Fibroblast of skin of back (primary cell): ENCODE data around the gene ZNF853. TPM values are rescaled to one million over a fixed set of nuclear protein-coding genes. Genes with fewer than 3 reads are reported as not detected.
"Not testable (repeated sequence)": the region's sequence is repeated elsewhere in the genome, so short reads cannot be mapped to it uniquely, and the experiment has no call there.

ENCODE experiments used
- DNase-seq: peaks from one replicate; pipeline ENCODE4 v3.0.0-alpha.2; 2013
- polyA plus RNA-seq, 2 experiments: library from polyadenylated mRNA; unstranded; fragments of 120-200 nt; gene quantifications; one replicate each; pipeline ENCODE4 v1.2.1, GENCODE V29; 2013; ENCODE audit not compliant: insufficient read length in 2 of 2

ZNF853 gene
- polyA plus RNA-seq (2013, experiment 1 of 2; ENCODE audit: insufficient read length) = 3.8 TPM
- polyA plus RNA-seq (2013, experiment 2 of 2; ENCODE audit: insufficient read length) = 6.9 TPM

DNA sequence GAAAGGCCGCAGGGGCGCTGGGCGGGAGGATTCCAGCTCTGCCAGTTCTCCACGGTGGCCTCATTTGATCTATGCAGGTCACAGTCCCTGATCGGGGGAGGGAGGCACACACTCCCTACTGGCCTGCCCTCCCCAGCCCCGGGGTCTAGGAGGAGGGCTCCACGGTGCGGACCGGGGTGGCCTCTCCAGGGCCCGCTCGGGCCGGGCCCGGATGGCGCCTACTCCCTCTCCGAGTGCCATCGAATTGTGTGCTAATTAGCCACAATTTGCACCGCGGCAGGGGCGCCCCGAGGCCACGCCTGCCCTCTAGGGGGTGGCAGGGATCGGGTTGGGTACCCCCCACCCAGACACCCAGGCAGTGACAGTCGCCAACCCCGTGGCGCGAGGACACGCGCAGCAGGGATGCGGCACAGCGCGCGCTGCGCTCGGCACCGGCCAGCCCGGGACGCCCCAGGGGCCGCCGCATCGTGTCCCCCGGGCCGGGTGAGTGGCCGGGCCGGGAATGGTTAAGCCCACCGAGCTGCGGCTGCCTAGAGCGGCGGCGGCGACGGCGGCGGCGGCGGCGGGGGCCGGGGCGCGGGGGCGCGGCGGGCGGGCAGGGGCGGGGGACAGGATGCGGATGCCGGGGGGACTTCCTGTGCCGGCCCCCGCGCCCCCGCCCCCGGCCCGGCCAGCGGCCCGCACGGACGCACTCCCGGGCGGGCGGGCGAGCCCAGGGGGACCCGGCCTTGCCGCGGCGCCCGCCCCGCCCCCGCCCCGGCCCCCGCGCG lies at the start of gene ZNF853:
Gene ZNF853 (plus strand): TSS at position 658 of the 770 bp plus-strand sequence. CDS start 565 bp downstream, outside the sequence.
- no peak for DNase-seq

DNA sequence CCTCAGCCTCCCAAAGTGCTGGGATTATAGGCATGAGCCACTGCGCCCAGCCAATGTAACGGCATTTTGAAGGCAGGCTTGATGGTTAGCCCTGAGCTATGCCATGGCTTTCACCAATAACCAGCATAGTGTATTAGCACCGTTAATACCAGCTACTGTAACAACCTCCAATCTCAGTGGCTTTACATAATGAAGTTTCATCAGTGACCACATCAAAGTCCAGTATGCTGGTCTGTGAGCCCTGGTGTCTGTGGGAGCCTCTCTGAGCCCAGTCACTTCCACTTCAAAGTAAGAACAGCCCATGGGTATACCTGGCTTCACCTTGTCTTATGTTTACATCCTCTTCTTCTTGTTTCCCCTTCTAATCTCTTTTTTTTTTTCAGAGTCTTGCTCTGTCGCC lies 49.8 kb upstream of the ZNF853 start:
- DNase-seq = no peak

DNA sequence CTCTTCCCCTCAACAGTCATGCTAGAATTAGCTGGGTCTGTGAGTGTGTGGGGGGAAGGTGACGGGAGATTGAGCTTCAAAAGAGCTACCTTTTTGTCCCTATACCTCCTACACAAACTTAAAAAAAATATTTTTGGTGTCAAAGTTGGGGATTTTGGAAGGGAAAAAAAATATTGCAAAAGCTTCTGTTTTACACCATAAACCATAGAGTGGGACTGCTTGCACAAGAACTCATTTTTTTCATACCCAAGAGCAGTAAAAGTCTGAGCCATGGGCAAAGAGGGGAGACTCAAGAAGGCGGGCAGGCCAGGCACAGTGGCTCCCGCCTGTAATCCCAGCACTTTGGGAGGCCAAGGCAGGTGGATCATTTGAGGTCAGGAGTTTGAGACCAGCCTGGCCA lies 47.5 kb upstream of the ZNF853 start:
- DNase-seq = no peak

DNA sequence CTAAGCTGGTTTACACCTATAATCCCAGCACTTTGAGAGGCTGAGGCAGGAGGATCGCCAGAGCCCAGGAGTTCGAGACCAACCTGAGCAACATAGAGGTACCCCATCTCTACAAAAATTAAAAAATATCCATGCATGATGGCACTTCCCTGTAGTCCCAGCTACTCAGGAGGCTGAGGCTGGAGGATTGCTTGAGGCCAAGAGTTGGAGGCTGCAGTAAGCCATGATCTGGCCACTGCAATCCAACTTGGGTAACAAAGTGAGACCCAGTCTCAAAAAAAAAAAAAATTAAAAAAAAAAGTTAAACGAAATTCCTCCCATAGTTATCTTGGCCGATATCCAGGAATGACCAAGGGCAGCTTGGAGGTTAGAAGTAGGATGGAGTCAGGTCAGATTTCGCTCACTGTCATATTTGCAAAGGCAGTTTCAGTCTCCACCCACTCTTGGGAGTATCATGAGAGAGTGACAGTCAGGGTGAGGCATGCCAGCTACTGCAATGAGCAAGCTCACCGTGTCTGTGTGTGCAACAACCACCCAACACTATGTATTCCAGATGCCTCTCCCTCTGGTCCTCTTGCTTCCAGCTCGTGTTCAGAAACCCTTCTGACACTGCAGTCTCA lies 44.1 kb upstream of the ZNF853 start:
- peak; percentile 10 for DNase-seq

DNA sequence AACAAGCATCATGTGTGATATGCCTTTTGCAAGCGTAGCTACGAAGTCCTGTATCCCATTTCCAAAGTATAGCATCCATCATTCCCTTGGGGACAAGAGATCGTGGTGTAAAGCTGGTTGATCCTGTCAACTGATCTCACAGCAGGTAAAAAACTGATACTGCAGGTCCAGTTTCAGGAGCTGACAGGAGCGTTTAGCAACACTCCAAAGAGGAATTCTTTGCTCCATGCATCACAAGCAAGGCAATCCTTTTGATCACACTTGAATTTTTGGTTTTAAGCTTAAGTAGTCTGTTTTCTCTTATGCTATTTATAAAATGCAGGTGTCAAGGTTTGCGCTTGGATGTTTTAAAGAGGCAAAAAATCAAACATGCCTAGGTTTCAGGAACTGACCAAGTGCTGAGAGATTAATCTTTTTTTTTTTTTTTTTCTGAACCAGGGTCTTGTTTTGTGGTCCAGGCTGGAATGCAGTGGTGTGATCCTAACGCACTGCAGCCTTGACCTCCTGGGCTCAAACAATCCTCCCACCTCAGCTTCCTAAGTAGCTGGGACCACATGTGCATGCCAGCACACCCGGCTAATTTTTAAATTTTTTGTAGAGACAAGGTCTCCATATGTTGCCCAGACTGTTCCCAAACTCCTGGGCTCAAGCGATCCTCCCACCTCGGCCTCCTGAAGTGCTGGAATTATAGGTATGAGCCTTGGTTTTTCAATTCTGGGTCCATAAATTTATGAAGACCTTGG lies 40.0 kb upstream of the ZNF853 start:
- DNase-seq = no peak

DNA sequence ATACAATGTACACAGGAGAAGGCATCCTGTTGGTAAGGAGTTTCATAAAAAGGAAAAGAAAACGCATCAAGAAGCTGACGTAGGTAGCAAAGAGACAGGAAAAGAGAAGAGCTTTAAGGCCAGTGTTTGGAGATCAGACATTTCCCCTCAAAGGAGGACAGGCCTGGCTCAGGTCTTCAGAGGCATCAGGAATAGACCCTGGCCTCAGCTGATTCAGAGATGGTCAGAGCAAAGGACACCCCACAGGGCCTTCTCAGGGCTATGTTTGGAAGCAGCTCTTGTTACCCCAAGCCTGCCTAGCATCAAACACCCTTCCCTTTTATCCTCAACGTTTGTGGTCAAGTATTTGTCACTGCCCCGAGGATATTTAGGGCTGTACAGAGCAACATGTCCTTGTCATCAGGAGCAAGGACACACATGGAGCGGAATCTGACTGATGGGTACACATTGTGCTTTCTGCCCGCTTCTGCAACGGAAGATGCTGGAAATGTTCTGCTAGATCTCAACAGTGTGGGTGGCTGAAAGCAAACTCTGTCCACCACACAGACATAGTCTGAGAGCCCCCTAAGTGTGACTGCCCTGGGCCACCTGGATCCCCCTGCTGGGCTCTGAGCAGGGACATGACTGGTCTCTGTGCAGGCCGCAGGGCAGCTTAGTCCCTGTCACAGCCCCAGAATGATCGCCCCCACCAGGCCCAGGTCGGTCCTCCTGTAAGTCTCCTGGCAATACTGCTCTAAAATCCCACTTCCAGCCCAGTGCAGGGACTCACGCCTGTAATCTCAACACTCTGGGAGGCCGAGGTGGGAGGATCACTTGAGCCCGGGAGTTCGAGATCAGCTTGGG lies 39.2 kb upstream of the ZNF853 start:
- no peak for DNase-seq

DNA sequence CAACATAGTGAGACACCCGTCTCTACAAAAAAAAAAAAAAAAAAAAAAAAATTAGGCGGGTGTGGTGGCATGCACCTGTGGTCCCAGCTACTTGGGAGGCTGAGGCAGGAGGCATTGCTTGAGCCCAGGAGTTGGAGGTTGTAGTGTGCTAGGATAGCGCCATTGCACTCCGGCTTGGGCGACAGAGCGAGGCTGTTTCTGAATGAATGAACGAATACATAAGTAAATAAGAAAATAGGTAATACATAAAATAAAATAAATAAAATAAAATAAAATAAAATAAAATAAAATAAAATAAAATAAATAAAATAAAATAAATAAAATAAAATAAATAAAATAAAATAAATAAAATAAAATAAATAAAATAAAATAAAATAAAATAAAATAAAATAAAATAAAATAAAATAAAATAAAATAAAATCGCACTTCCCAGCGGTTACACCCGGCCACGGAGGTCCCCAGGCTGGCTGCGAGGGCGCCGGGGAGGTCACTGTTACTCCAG lies 38.5 kb upstream of the ZNF853 start:
- not testable (repeated sequence) for DNase-seq

DNA sequence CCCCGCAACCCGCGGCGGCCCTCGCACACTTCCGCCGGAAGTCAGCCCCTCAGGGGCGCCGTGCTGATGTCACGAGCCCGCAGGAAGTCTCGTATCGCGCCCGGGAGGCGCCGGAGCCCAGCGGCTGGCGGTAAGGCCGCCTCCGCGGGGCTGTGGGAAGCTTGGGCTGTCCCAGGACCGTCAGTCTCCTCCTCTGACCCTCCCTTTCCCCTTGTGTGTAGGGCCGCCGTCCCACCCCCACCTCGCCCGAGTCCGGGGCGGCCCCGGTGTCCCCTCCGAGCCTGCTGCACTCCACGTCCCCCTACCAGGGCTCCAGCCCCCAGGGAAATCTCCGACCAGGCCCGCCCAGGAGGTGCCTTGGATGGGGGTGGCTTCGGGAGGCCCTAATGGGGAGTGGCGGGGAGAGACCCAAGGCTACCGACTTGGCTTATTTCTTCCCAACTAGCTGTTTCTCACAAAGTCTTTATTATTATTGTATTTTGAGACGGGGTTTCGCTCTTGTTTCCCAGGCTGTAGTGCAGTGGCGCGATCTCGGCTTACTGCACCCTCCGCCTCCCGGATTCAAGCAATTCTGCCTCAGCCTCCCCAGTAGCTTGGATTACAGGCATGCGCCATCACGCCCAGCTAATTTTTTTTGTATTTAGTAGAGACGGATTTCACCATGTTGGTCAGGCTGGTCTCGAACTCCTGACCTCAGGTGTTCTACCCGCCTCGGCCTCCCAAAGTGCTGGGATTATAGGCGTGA lies 37.9 kb upstream of the ZNF853 start, which contains the start of gene ZDHHC4:
Gene ZDHHC4 (plus strand): TSS at position 86 of the 745 bp plus-strand sequence. CDS start 3,108 bp downstream, outside the sequence.
- peak; percentile 90 for DNase-seq

DNA sequence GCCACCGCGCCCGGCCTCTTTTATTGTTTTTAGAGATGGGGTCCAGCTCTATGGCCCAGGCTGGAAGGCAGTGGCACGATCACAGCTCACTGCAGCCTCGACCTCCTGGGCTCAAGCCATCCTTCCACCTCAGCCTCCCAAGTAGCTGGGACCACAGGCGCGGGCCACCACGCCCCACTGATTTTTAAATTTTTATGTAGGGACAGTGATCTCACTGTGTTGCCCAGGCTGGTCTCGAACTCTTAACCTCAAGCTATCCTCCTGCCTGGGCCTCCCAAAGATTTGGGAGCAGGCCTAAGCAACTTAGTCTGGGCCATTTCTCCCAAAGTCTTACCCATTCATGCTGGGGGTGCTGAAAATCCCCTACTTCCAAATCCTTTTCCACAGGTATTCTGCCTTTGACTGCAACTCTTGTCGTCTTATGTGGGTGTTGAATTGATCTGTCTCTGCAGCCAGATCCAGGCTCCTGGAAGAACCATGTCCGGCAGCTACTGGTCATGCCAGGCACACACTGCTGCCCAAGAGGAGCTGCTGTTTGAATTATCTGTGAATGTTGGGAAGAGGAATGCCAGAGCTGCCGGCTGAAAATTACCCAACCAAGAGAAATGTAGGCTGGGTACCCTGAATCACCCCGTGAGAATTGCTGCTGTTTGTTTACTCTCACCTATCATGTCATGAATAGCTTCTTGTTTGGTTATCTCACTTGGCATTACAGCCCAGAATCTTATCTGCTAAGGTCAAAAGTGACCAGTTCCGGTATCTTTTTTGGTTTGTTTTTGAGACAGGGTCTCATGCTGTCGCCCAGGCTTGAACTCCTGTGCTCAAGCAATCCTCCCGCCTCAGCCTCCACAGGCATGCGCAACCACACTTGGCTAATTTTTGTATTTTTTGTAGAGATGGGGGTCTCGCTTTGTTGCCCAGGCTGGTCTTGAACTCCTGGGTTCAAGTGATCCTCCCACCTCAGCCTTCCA lies 37.0 kb upstream of the ZNF853 start:
- DNase-seq = no peak

DNA sequence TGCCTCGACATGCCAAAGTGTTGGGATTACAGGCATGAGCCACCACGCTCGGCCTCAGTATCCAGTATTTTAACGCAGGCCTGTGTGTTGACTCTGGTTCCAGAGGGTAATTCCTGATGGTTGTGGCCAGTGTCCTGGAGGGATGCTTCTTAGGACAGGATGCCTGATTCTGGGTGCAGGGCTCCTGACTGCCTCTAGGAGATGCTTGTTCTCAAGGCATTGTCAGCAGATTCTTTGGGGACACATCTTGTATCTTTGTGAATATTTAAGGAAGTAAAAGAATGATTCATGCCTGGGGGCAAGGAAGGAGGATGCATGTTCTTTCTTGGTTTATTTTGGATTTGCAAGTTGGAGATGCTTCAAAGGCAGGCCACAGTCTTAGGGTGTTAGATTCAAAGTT lies 36.0 kb upstream of the ZNF853 start:
- DNase-seq = peak; percentile 36

DNA sequence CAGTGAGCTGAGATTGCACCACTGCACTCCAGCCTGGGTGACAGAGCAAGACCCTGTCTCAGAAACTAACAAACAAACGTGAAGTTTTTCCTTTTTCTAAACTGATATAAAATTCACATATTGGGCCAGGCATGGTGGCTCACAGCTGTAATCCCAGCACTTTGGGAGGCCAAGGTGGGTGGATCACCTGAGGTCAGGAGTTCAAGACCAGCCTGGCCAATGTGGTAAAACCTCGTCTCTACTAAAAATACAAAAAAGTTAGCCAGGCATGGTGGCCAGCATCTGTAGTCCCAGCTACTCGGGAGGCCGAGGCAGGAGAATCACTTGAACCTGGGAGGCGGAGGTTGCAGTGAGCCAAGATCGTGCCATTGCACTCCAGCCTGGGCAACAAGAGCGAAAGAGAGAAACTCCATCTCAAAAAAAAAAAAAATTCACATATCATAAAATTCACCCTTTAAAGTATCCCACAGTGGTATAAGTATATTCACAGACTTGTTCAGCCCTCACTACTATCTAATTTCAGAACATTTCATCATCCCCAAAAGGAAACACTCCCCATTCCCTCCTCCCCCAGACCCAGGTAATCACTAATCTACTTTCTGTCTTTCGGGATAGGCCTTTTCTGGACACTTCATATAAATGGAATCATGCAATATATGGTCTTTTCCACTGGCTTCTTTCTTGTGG lies 29.5 kb upstream of the ZNF853 start:
- not testable (repeated sequence) for DNase-seq

DNA sequence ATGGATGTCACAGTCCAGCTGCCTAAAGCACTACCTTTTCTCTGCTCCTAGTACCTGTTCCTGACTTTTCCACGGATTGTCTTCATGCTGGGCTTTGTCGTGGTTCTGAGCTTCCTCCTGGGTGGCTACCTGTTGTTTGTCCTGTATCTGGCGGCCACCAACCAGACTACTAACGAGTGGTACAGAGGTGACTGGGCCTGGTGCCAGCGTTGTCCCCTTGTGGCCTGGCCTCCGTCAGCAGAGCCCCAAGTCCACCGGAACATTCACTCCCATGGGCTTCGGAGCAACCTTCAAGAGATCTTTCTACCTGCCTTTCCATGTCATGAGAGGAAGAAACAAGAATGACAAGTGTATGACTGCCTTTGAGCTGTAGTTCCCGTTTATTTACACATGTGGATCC lies 26.8 kb upstream of the ZNF853 start:
- DNase-seq = no peak

DNA sequence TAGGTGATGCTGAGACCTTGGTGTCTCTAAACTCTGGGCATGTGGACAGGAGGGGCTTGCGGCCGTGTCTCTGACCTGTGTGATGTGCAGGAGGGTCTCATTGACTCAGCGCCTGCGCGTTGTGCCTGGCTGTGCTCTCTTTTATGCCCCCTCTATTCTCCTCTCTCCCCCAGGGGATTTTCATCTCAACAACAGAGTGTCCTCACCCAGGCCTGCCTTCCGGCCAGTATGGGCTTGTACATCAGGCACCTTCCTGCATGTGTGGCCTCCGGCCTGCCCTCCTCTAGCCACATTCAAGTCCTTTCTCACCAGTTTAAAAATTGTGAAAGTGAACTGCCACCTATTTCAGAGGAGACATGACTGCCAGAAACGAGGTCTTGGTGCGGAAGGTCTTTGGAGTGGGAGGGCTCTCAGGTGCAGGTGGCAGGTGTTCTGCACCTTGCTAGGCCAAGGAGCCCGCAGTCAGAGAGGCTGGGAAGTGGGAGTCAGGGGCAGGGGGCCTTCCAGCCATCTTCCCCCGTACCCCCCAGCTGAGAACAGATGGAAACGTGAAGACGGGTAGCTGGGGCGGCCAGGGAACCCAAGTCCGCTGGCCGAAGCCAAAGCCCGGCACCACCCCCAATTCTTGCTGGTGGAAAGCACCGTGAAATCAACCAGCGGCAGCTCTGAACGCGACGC lies 26.1 kb upstream of the ZNF853 start:
- no peak for DNase-seq

DNA sequence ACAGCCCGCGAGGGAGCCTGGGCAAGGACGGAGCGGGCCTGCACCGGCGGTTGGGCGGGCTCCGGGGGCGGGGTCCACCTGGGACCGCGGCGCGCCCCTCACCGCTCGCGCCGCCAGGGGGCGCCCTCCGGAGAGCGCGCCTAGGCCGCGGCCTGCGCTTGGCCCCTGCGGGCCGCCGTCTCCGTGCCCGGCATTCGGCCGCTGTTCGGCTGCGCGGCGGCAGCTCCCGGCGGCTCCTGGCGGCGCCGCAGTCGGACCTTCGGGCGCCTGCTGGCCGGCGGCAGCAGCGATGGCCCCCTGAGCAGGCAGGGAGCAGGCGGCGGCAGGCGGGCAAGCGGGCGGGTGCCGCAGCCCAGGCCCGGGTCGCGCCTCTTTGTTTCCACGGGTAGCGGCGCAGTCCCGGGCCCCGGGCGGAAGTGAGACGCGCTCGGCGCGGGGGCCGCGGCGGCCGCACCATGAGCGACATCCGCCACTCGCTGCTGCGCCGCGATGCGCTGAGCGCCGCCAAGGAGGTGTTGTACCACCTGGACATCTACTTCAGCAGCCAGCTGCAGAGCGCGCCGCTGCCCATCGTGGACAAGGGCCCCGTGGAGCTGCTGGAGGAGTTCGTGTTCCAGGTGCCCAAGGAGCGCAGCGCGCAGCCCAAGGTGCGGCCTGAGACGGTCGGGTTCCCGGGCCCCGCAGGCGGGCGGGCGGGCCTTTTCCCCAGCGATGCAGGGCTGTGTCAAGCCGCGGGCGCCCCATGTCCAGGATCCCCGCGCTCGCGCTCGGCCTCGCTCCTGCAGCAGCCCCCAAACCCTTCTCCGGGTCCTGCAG lies 25.4 kb upstream of the ZNF853 start, which contains the start of gene INTS15:
Gene INTS15 (plus strand): TSS at position 193 of the 816 bp plus-strand sequence. CDS start 263 bp downstream, at position 456.
- peak; percentile 83 for DNase-seq

DNA sequence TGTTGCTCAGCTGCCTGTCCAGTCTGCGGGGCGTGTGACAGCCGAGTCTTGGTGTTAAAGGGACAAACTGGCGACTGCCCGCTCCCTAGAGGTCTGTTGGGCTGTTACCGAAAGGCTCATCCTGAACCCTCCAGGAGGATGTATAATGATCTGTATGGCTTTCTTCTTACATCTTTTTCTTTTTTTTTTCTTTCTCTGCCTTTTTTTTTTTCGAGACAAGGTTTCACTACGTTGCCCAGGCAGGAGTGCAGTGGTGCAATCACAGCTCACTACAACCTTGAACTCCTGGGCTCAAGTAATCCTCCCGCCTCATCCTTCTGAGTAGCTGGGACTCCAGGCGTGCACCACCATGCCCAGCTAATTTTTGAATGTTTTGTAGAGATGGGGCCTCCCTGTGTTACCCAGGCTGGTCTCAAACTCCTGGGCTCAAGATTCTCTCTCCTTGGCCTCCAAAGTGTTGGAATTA lies 24.7 kb upstream of the ZNF853 start:
- DNase-seq = no peak

DNA sequence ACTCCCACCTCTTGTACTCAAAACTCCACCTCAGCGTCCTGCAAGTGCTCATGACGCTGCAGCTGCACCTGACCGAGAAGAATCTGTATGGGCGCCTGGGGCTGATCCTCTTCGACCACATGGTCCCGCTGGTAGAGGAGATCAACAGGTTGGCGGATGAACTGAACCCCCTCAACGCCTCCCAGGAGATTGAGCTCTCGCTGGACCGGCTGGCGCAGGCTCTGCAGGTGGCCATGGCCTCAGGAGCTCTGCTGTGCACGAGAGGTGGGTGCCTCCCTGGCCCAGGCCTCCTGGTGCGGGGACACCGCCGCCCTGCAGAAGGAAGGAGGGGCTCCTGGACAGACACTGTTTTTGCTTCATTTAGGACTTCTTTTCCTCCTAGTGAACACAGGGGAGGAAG lies 15.3 kb upstream of the ZNF853 start:
- DNase-seq = no peak

DNA sequence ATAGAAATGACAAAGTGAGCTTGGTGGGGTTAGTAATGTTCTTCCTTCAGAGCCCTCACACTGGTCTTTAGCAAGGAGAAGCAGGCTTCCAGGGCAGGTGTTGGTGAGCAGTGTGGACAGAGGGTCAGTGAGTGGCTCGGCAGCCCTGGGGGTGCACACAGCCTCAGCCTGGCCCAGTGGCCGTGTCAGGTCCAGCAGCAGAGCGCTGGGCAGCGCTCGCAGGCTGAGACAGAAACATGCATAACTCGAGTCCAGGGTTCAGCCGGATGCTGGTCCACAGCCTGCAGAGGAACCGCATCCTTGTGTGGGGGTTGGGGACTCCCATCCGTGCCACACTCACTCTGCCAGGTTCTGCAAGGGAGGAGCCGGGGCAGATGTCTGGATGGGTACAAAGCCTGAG lies 11.0 kb upstream of the ZNF853 start:
- DNase-seq = no peak
